GM12873 (cell line): ENCODE results near the gene MCTP2.

Experiments used
- CTCF ChIP-seq: IDR thresholded peaks from 2 replicates; pipeline ENCODE4 v1.5.1; 2012; ENCODE audit warnings: low read depth, mild to moderate bottlenecking, moderate library complexity, low read length, control low read depth; ENCODE audit not compliant: insufficient read depth; ENCODE audit errors: missing control alignments

The MCTP2 gene

DNA sequence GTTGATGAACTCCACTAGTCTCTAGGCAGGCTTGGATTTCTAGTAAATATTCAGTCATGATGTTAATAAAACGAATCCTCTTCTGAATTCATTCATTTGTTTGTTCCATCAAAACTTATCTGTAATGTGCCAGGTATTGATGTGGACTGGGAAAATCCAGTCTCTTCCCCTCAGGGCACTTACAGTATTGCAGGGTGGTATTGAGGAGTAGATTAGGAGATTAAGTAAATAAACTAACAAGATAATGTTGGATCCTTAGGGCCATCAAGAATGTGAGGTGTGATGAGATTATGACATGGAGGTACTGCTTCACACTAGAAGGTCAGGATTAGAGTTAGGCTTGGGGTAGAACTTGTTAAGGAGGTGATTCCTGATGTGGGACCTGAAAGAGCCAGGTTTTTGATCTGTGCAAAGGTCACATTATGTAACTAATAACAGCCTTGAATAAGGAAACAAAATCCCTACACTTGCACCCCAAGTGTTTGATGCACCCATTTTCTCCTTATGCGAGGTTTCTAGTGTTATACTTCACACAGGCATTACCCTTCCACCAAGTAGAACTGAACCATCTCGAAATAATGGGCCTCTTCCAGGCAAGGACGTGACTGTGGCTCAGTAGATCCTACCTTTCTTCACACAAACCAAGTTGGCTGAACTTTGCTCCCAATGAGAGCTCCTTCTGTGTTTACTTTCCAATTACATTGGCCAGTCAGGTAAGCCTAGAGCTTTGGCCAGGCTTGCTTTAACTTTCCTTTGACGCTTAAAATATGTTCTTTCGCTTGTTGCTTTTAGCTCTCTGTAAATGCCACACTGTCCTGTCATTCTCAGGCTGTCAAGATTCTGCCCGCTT lies 16.7 kb downstream of the MCTP2 start:
- no peak for TF ChIP-seq CTCF

DNA sequence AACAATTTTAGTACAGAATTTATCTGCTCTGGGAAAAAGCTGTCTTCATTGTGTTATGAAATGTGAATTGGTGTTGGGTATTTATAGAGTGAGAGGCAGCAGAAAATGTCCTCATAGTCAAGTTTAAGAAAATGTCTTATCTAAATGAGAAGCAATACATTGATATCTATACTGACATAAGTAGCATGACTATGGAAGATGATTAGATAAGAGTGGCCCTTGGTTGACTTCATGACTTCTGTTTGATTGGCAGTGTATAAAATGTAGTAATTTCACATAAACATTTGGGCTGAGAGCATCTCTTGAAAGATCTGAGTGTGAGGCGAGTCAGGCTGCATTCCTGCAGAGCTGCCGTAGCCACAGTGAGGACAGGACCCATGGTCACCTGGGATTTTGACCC lies 19.4 kb downstream of the MCTP2 start:
- no peak for TF ChIP-seq CTCF

- no peak for TF ChIP-seq CTCF
These were observed 20.9 kb downstream of the MCTP2 start for GRCh38 chr15:94252223-94252766.

DNA sequence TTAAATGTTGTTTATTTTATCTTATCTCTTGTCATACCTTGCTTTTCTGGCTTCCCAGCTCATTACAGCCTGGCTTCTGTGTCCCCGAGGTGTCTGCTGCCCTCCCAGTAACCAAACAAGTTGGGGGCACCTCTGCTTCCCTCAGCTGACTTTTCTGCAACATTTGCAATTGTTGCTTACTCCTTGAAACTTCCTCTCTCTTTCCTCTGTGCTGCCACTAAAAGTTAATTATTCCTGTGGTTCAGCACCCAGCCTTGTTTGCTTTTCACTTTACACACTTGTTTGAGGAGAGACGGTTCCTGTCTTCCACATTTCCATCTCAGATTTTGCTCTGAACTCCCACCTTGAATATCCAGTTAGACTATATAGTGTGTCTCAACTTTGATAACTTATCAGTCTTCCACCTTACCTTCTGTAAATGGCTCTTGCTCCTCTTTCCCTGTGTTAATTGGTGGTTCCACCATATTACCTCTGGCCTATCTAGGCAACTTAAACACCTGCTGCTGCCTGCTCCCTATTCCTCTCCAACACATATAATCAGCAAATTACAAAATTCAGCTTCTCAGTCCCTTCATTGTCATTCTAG lies 21.6 kb downstream of the MCTP2 start:
- no peak for TF ChIP-seq CTCF

GRCh38 chr15:94253742-94254141 lies 22.4 kb downstream of the MCTP2 start:
- no peak for TF ChIP-seq CTCF

DNA sequence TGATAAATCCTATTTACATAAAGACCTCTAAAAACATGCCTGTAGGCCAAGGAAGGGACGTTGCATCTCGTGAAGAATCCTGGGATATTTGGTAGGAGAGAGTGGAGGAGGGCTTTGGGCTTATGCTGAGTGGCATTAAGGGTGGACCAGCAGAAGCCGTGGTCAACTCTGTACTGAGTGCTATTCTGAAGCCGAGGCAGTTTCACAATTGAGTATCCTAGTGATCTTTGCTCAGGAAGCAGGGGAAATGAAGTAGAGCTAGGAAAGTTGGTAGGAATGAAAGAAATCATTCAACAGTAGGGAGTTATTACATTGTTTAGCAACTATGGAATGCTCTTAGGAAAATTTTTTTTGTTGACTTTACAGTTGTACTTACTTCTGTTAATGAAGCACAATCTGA lies 24.2 kb downstream of the MCTP2 start:
- TF ChIP-seq CTCF = no peak

DNA sequence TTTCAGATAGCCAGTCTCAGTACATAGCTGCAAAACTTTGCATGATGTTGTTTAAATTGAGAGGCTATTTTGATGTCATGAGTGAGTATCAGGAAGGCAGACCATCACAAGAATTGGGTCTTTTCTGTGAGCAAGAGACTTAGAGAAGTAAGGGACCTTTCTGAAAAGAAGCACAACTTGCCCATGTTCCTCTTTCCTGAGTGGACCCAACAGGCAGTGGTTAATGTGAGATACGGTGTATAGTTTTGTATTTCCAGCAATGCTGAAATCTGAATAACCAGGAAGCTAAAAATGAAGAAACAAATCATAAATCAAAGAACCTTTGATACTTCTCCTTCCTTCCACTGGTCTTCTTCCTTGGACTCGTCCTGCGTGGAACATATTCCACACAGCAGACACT lies 25.1 kb downstream of the MCTP2 start:
- no peak for TF ChIP-seq CTCF
